Measurements from ENCODE around the gene LILRB1.

- TF ChIP-seq POLR2A (IDR thresholded peaks at IDR 0.05; ENCODE audit: low read depth, low read length) (no peak), TAF1 (IDR thresholded peaks at IDR 0.05; ENCODE audit: low read depth, low read length) (no peak), POLR2AphosphoS5 (IDR thresholded peaks at IDR 0.05; ENCODE audit: low read depth, low read length) (no peak)
Measured at GRCh38 chr19:54620464-54620863, 9.8 kb upstream of the LILRB1 start.
